ENCODE results near the gene ECEL1. TPM values are rescaled to one million over a fixed set of nuclear protein-coding genes. Genes with fewer than 3 reads are reported as not detected.

ECEL1 gene
- total and polyA plus RNA-seq, 4 donors: 0.09 to 0.35 (median 0.23) TPM

DNA sequence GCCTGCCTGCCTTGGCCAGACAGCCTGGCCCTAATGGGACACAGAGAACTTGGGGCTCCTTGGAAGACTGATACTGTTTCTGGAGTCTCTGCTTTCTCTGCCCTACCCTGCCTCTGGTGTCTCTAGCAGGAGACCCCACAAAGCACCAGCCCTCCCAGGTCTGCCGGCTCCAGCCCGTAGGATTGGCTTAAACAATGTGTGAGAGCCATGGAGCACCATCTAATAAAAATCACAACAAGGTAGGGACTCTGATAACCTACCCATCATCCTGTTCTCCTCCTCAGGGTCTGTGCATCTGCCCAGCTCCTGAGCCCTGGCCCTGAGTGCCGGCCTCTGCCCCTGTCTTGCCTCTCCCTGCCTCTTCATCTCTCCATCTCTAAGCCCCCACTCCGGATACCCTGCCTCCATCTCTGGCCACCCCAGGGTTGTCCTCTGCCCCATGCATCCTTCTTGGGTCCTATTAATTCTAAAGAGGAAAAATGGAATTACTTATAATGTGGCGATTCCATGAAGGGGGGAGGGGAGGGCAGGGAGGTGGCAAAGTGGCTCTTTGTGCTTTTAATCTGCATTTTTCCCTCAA lies 1.2 kb upstream of the ECEL1 start:
- peaks cover 0 to 5% (median 0%) of the 10 kb centered on the region in 4 donors for H3K9me3 ChIP-seq (ENCODE audit: control insufficient read depth in 4 of 4, insufficient read depth in 3 of 4, low read length in 3 of 4)
- peaks cover 0 to 7% (median 0%) of the 10 kb centered on the region in 5 donors for H3K4me1 ChIP-seq (ENCODE audit: control insufficient read depth in 5 of 5, insufficient read depth in 5 of 5, low read length in 5 of 5)
- H3K27me3 ChIP-seq (ENCODE audit: control insufficient read depth in 3 of 3, insufficient read depth in 3 of 3, low read length in 2 of 3): peaks cover 10 to 50% (median 26%) of the 10 kb centered on the region in 3 donors
- DNase-seq (no peak), ATAC-seq (ENCODE audit: insufficient read depth, low FRiP score) (no peak)
- 86 to 88% methylated on average over 5 of the region's 5 CpGs for WGBS, 2 donors
- TF ChIP-seq, protein P1, sequence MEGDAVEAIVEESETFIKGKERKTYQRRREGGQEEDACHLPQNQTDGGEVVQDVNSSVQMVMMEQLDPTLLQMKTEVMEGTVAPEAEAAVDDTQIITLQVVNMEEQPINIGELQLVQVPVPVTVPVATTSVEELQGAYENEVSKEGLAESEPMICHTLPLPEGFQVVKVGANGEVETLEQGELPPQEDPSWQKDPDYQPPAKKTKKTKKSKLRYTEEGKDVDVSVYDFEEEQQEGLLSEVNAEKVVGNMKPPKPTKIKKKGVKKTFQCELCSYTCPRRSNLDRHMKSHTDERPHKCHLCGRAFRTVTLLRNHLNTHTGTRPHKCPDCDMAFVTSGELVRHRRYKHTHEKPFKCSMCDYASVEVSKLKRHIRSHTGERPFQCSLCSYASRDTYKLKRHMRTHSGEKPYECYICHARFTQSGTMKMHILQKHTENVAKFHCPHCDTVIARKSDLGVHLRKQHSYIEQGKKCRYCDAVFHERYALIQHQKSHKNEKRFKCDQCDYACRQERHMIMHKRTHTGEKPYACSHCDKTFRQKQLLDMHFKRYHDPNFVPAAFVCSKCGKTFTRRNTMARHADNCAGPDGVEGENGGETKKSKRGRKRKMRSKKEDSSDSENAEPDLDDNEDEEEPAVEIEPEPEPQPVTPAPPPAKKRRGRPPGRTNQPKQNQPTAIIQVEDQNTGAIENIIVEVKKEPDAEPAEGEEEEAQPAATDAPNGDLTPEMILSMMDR (IDR thresholded peaks at IDR 0.05; ENCODE audit: control extremely low read depth, extremely low read depth): no peak
- H3K9ac ChIP-seq (ENCODE audit: insufficient read depth in 1 of 2, low read length in 2 of 2): no peak overlapping the region
- no peaks in the 10 kb centered on the region for H3K36me3 ChIP-seq (ENCODE audit: control insufficient read depth in 4 of 4, insufficient read depth in 4 of 4, low read length in 4 of 4)
- no peak overlapping the region for H3K4me3 ChIP-seq
- no peak overlapping the region for H3K27ac ChIP-seq (ENCODE audit: low read depth in 1 of 2, low read length in 1 of 2)

DNA sequence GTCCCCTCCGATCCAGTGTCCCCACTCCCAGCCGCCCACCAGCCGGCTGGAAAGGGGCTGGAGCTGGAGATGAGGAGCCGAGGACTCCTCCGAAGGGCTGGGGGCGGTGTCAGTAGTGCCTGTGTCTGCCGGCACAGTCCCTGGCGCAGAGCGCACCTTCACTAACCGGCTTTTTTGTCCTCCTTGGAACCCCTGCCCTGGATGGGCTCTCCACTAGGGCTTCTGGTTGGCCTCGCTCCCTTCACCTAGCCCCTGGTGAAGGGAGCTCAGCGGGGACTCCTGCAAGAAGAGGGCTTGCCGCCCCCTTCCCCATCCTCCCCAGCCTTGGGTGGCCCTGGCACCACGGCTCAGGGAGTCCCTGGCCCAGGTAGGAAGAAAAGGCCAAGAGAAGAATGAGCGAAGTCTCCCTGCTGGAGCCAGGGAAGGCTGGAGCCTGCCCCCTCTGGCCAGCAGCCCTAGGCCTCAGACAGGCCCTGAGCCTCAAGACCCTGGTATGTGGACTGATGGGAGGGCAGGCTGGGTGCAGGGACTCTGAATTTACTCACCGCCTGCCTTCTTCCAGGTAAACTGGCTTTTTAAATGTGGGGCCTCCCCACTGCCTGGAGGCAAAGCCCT lies 570 bp upstream of the ECEL1 start:
- H3K4me3 ChIP-seq: no peak overlapping the region
- 44 to 47% methylated on average over 15 to 16 of the region's 16 CpGs for WGBS, 2 donors

DNA sequence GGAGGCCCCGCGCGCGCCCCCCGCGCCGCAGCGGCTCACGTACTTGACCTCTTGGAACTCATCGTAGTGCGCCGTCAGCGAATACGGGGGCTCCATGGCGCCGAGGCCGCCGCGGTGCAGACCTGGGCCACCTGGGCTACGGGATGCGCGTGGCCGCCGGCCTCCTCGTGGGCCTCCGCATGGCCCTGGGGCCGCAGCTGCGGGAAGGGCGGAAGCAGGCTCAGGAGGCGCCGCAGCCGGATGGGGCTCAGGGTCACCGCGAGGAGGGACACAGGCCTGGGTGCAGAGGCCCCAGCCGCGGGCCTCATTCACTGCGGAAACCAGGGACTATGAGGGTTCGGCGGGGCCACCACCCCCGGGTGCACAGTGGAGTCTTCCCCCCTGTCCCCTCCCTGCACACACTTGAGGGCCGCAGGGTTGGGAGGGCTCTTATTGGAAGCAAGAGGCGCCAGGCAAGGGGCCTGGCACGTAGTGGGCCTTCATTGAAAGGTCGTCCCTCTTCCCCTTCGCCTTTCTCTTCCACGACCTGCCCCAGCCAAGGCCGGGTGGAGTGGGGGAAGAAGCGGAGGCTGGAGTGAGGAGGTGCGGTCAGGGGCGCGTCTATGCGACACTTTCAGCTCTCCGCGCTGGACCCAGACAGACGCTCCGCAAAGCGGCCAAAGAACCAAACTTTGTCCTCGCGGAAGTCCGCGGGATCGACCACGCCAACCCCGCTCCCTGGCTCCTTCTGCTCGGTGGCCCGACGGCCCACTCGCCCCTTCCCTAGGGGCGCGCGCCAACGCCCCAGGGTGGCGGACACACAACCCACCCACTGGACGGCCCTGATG lies 863 bp downstream of the ECEL1 start:
- peaks cover 0 to 7% (median 0%) of the 10 kb centered on the region in 5 donors for H3K4me1 ChIP-seq (ENCODE audit: control insufficient read depth in 5 of 5, insufficient read depth in 5 of 5, low read length in 5 of 5)
- ATAC-seq (ENCODE audit: insufficient read depth, low FRiP score) (no peak), DNase-seq (no peak)
- H3K9me3 ChIP-seq (ENCODE audit: control insufficient read depth in 4 of 4, insufficient read depth in 3 of 4, low read length in 3 of 4): peaks cover 0 to 5% (median 0%) of the 10 kb centered on the region in 4 donors
- 4% methylated on average over 61 to 74 of the region's 74 CpGs for WGBS, 2 donors
- no peak overlapping the region for H3K4me3 ChIP-seq
- H3K9ac ChIP-seq (ENCODE audit: insufficient read depth in 1 of 2, low read length in 2 of 2): no peak overlapping the region
- no peak overlapping the region for H3K27ac ChIP-seq (ENCODE audit: low read depth in 1 of 2, low read length in 1 of 2)
- TF ChIP-seq, protein P1 (IDR thresholded peaks at IDR 0.05; ENCODE audit: control extremely low read depth, extremely low read depth): no peak
- H3K36me3 ChIP-seq (ENCODE audit: control insufficient read depth in 4 of 4, insufficient read depth in 4 of 4, low read length in 4 of 4): no peaks in the 10 kb centered on the region
- H3K27me3 ChIP-seq (ENCODE audit: control insufficient read depth in 3 of 3, insufficient read depth in 3 of 3, low read length in 2 of 3): peaks cover 10 to 61% (median 32%) of the 10 kb centered on the region in 3 donors

More for the DNA sequence above, 570 bp upstream of the ECEL1 start:
- H3K27me3 ChIP-seq (ENCODE audit: control insufficient read depth in 3 of 3, insufficient read depth in 3 of 3, low read length in 2 of 3): peaks cover 10 to 52% (median 29%) of the 10 kb centered on the region in 3 donors
- H3K36me3 ChIP-seq (ENCODE audit: control insufficient read depth in 4 of 4, insufficient read depth in 4 of 4, low read length in 4 of 4): no peaks in the 10 kb centered on the region
- H3K4me1 ChIP-seq (ENCODE audit: control insufficient read depth in 5 of 5, insufficient read depth in 5 of 5, low read length in 5 of 5): peaks cover 0 to 7% (median 0%) of the 10 kb centered on the region in 5 donors
- ATAC-seq (ENCODE audit: insufficient read depth, low FRiP score): no peak
- H3K9ac ChIP-seq (ENCODE audit: insufficient read depth in 1 of 2, low read length in 2 of 2): no peak overlapping the region
- H3K27ac ChIP-seq (ENCODE audit: low read depth in 1 of 2, low read length in 1 of 2): no peak overlapping the region
- peaks cover 0 to 5% (median 0%) of the 10 kb centered on the region in 4 donors for H3K9me3 ChIP-seq (ENCODE audit: control insufficient read depth in 4 of 4, insufficient read depth in 3 of 4, low read length in 3 of 4)
- no peak for DNase-seq
- TF ChIP-seq, protein P1 (IDR thresholded peaks at IDR 0.05; ENCODE audit: control extremely low read depth, extremely low read depth): no peak
